ENCODE results near the gene TMEM183A. TPM values are rescaled to one million over a fixed set of nuclear protein-coding genes. Genes with fewer than 3 reads are reported as not detected.

The TMEM183A gene
- polyA plus RNA-seq, 2 donors, result 24.2 to 38.6 TPM

- no peak overlapping the region for H3K4me3 ChIP-seq (ENCODE audit: low read depth in 1 of 2, low read length in 2 of 2)
- H3K27ac ChIP-seq (ENCODE audit: low read depth in 2 of 2, low read length in 1 of 2), result no peak overlapping the region
- no peaks in the 10 kb centered on the region for H3K27me3 ChIP-seq (ENCODE audit: control insufficient read depth in 1 of 2, insufficient read depth in 2 of 2, low read length in 2 of 2)
- H3K9me3 ChIP-seq (ENCODE audit: control insufficient read depth in 2 of 2, insufficient read depth in 1 of 2, low read depth in 1 of 2, low read length in 1 of 2), result no peaks in the 10 kb centered on the region
- no peaks in the 10 kb centered on the region for H3K36me3 ChIP-seq (ENCODE audit: control insufficient read depth in 2 of 2, insufficient read depth in 2 of 2, low read length in 1 of 2)
- 90 to 93% methylated on average over 17 of the region's 17 CpGs for WGBS, 2 donors
- H3K4me1 ChIP-seq (ENCODE audit: control insufficient read depth in 2 of 2, insufficient read depth in 2 of 2, low read length in 1 of 2), result no peaks in the 10 kb centered on the region
These were observed 38.2 kb downstream of the TMEM183A start for GRCh38 chr1:203045336-203045735.

GRCh38 chr1:203045821-203046594, 38.8 kb downstream of the TMEM183A start:
- no peaks in the 10 kb centered on the region for H3K4me1 ChIP-seq (ENCODE audit: control insufficient read depth in 2 of 2, insufficient read depth in 2 of 2, low read length in 1 of 2)
- no peak overlapping the region for H3K4me3 ChIP-seq (ENCODE audit: low read depth in 1 of 2, low read length in 2 of 2)
- 75 to 81% methylated on average over 16 of the region's 16 CpGs for WGBS, 2 donors
- H3K9me3 ChIP-seq (ENCODE audit: control insufficient read depth in 2 of 2, insufficient read depth in 1 of 2, low read depth in 1 of 2, low read length in 1 of 2), result no peaks in the 10 kb centered on the region
- H3K27me3 ChIP-seq (ENCODE audit: control insufficient read depth in 1 of 2, insufficient read depth in 2 of 2, low read length in 2 of 2), result no peaks in the 10 kb centered on the region
- no peaks in the 10 kb centered on the region for H3K36me3 ChIP-seq (ENCODE audit: control insufficient read depth in 2 of 2, insufficient read depth in 2 of 2, low read length in 1 of 2)
- no peak overlapping the region for H3K27ac ChIP-seq (ENCODE audit: low read depth in 2 of 2, low read length in 1 of 2)

GRCh38 chr1:203046984-203047630, 39.9 kb downstream of the TMEM183A start:
- no peak overlapping the region for H3K27ac ChIP-seq (ENCODE audit: low read depth in 2 of 2, low read length in 1 of 2)
- whole genome bisulfite sequencing, 2 donors, result 34 to 44% methylated on average over 15 of the region's 15 CpGs
- no peaks in the 10 kb centered on the region for H3K27me3 ChIP-seq (ENCODE audit: control insufficient read depth in 1 of 2, insufficient read depth in 2 of 2, low read length in 2 of 2)
- H3K9me3 ChIP-seq (ENCODE audit: control insufficient read depth in 2 of 2, insufficient read depth in 1 of 2, low read depth in 1 of 2, low read length in 1 of 2), result no peaks in the 10 kb centered on the region
- no peaks in the 10 kb centered on the region for H3K4me1 ChIP-seq (ENCODE audit: control insufficient read depth in 2 of 2, insufficient read depth in 2 of 2, low read length in 1 of 2)
- H3K4me3 ChIP-seq (ENCODE audit: low read depth in 1 of 2, low read length in 2 of 2), result no peak overlapping the region
- no peaks in the 10 kb centered on the region for H3K36me3 ChIP-seq (ENCODE audit: control insufficient read depth in 2 of 2, insufficient read depth in 2 of 2, low read length in 1 of 2)

DNA sequence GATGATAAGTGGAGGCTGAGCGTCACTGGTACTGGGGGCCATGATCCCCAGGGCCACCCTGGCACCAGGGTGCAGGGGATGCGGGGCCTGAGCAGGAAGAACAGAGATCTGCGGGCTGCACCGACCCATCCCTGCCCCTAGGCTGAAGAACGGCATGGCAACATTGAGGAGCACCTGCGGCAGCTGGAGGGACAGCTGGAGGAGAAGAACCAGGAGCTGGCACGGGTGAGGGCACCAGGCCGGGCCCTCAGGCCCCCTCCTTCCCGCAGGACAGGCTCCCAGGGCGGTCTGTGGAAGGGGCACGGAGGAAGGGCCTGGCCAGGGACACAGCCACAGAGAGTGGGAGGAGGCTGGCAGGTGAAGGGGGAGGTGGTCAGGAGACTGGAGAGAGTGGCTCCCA, 40.9 kb downstream of the TMEM183A start:
- H3K9me3 ChIP-seq (ENCODE audit: control insufficient read depth in 2 of 2, insufficient read depth in 1 of 2, low read depth in 1 of 2, low read length in 1 of 2), result no peaks in the 10 kb centered on the region
- no peak overlapping the region for H3K27ac ChIP-seq (ENCODE audit: low read depth in 2 of 2, low read length in 1 of 2)
- no peaks in the 10 kb centered on the region for H3K36me3 ChIP-seq (ENCODE audit: control insufficient read depth in 2 of 2, insufficient read depth in 2 of 2, low read length in 1 of 2)
- no peaks in the 10 kb centered on the region for H3K27me3 ChIP-seq (ENCODE audit: control insufficient read depth in 1 of 2, insufficient read depth in 2 of 2, low read length in 2 of 2)
- WGBS, 2 donors, result 64 to 82% methylated on average over 8 to 11 of the region's 11 CpGs
- H3K4me3 ChIP-seq (ENCODE audit: low read depth in 1 of 2, low read length in 2 of 2), result no peak overlapping the region
- H3K4me1 ChIP-seq (ENCODE audit: control insufficient read depth in 2 of 2, insufficient read depth in 2 of 2, low read length in 1 of 2), result no peaks in the 10 kb centered on the region

- WGBS, 2 donors, result 59 to 61% methylated on average over 23 of the region's 23 CpGs
- Histone ChIP-seq H3K4me3 (ENCODE audit: low read depth in 1 of 2, low read length in 2 of 2) (no peak overlapping the region), H3K27me3 (ENCODE audit: control insufficient read depth in 1 of 2, insufficient read depth in 2 of 2, low read length in 2 of 2) (no peaks in the 10 kb centered on the region), H3K9me3 (ENCODE audit: control insufficient read depth in 2 of 2, insufficient read depth in 1 of 2, low read depth in 1 of 2, low read length in 1 of 2) (no peaks in the 10 kb centered on the region), H3K27ac (ENCODE audit: low read depth in 2 of 2, low read length in 1 of 2) (no peak overlapping the region), H3K36me3 (ENCODE audit: control insufficient read depth in 2 of 2, insufficient read depth in 2 of 2, low read length in 1 of 2) (no peaks in the 10 kb centered on the region), H3K4me1 (ENCODE audit: control insufficient read depth in 2 of 2, insufficient read depth in 2 of 2, low read length in 1 of 2) (no peaks in the 10 kb centered on the region)
These were observed 41.4 kb downstream of the TMEM183A start for GRCh38 chr1:203048555-203049051.

- Histone ChIP-seq H3K9me3 (ENCODE audit: control insufficient read depth in 2 of 2, insufficient read depth in 1 of 2, low read depth in 1 of 2, low read length in 1 of 2) (no peaks in the 10 kb centered on the region), H3K27ac (ENCODE audit: low read depth in 2 of 2, low read length in 1 of 2) (no peak overlapping the region), H3K4me3 (ENCODE audit: low read depth in 1 of 2, low read length in 2 of 2) (no peak overlapping the region), H3K4me1 (ENCODE audit: control insufficient read depth in 2 of 2, insufficient read depth in 2 of 2, low read length in 1 of 2) (no peaks in the 10 kb centered on the region), H3K27me3 (ENCODE audit: control insufficient read depth in 1 of 2, insufficient read depth in 2 of 2, low read length in 2 of 2) (no peaks in the 10 kb centered on the region), H3K36me3 (ENCODE audit: control insufficient read depth in 2 of 2, insufficient read depth in 2 of 2, low read length in 1 of 2) (no peaks in the 10 kb centered on the region)
- WGBS, 2 donors, result 79 to 86% methylated on average over 4 of the region's 4 CpGs
These were observed 41.9 kb downstream of the TMEM183A start for GRCh38 chr1:203049077-203049476.

- Histone ChIP-seq H3K27me3 (ENCODE audit: control insufficient read depth in 1 of 2, insufficient read depth in 2 of 2, low read length in 2 of 2) (no peaks in the 10 kb centered on the region), H3K27ac (ENCODE audit: low read depth in 2 of 2, low read length in 1 of 2) (no peak overlapping the region), H3K4me1 (ENCODE audit: control insufficient read depth in 2 of 2, insufficient read depth in 2 of 2, low read length in 1 of 2) (no peaks in the 10 kb centered on the region), H3K4me3 (ENCODE audit: low read depth in 1 of 2, low read length in 2 of 2) (no peak overlapping the region), H3K36me3 (ENCODE audit: control insufficient read depth in 2 of 2, insufficient read depth in 2 of 2, low read length in 1 of 2) (no peaks in the 10 kb centered on the region), H3K9me3 (ENCODE audit: control insufficient read depth in 2 of 2, insufficient read depth in 1 of 2, low read depth in 1 of 2, low read length in 1 of 2) (no peaks in the 10 kb centered on the region)
- WGBS, 2 donors, result 82 to 88% methylated on average over 14 of the region's 14 CpGs
These were observed 42.5 kb downstream of the TMEM183A start for GRCh38 chr1:203049576-203050180.

- 81 to 84% methylated on average over 4 of the region's 4 CpGs for WGBS, 2 donors
- no peaks in the 10 kb centered on the region for H3K36me3 ChIP-seq (ENCODE audit: control insufficient read depth in 2 of 2, insufficient read depth in 2 of 2, low read length in 1 of 2)
- no peaks in the 10 kb centered on the region for H3K27me3 ChIP-seq (ENCODE audit: control insufficient read depth in 1 of 2, insufficient read depth in 2 of 2, low read length in 2 of 2)
- no peak overlapping the region for H3K27ac ChIP-seq (ENCODE audit: low read depth in 2 of 2, low read length in 1 of 2)
- no peak overlapping the region for H3K4me3 ChIP-seq (ENCODE audit: low read depth in 1 of 2, low read length in 2 of 2)
- no peaks in the 10 kb centered on the region for H3K4me1 ChIP-seq (ENCODE audit: control insufficient read depth in 2 of 2, insufficient read depth in 2 of 2, low read length in 1 of 2)
- H3K9me3 ChIP-seq (ENCODE audit: control insufficient read depth in 2 of 2, insufficient read depth in 1 of 2, low read depth in 1 of 2, low read length in 1 of 2), result no peaks in the 10 kb centered on the region
These were observed 43.7 kb downstream of the TMEM183A start for GRCh38 chr1:203050826-203051225.

DNA sequence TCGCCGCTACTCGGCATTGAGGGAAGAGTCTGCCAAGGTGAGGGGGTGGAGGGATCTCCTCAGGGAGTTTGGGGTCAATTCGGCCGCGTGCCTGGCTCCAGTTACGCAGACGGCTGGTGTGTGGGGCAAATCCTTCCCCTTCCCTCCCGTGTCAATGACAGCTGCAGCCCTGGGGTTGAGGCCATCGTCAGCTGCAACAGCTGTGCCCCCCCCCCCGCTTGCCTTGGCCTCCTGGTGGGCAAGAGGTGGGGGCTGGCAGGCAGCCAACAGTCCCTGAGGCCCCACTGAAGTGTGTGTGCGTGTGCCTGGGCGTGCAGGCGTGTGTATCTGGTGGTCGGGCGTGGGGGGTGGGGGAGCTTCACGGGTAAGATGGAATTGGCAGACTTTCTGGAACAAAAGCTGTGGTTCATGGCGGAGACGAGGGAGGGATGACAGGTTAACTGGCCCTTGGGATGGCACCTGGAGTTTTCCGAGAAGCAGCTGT, 44.7 kb downstream of the TMEM183A start:
- no peak overlapping the region for H3K27ac ChIP-seq (ENCODE audit: low read depth in 2 of 2, low read length in 1 of 2)
- no peaks in the 10 kb centered on the region for H3K27me3 ChIP-seq (ENCODE audit: control insufficient read depth in 1 of 2, insufficient read depth in 2 of 2, low read length in 2 of 2)
- 57 to 58% methylated on average over 20 of the region's 20 CpGs for WGBS, 2 donors
- H3K9me3 ChIP-seq (ENCODE audit: control insufficient read depth in 2 of 2, insufficient read depth in 1 of 2, low read depth in 1 of 2, low read length in 1 of 2), result no peaks in the 10 kb centered on the region
- no peak overlapping the region for H3K4me3 ChIP-seq (ENCODE audit: low read depth in 1 of 2, low read length in 2 of 2)
- H3K4me1 ChIP-seq (ENCODE audit: control insufficient read depth in 2 of 2, insufficient read depth in 2 of 2, low read length in 1 of 2), result no peaks in the 10 kb centered on the region
- no peaks in the 10 kb centered on the region for H3K36me3 ChIP-seq (ENCODE audit: control insufficient read depth in 2 of 2, insufficient read depth in 2 of 2, low read length in 1 of 2)

Measured in esophagus (tissue), 2 donors.